Thyroid gland (tissue), 4 donors: ENCODE measurements around the gene GABARAPL2. TPM values are rescaled to one million over a fixed set of nuclear protein-coding genes. Genes with fewer than 3 reads are reported as not detected.
A peak's percentile ranks its signal among the peaks of the same experiment; 100 is the strongest.

Experiments used
- DNase-seq, 2 donors: peaks; one replicate each; pipeline ENCODE4 v3.0.0-alpha.2; 2019
- H3K27ac ChIP-seq, 3 donors: fragments of 200-600 bp; sonication (generic); 1 replicate in 2 of 3; 2 replicates in 1 of 3; pipeline ENCODE4 v1.5.1; 2016 to 2019; ENCODE audit warnings: mild to moderate bottlenecking in 1 of 3, moderate library complexity in 1 of 3
- H3K27me3 ChIP-seq: fragments of 200-600 bp; sonication (generic); one replicate; pipeline ENCODE4 v1.5.1; 2019
- H3K36me3 ChIP-seq, 2 donors: fragments of 200-600 bp; sonication (generic); one replicate each; pipeline ENCODE4 v1.5.1; 2016 to 2019
- H3K4me1 ChIP-seq, 2 donors: fragments of 200-600 bp; sonication (generic); one replicate each; pipeline ENCODE4 v1.5.1; 2017 to 2019
- H3K4me3 ChIP-seq, 3 donors: fragments of 200-600 bp; sonication (generic); replicated peaks in 1 of 3; 1 replicate in 2 of 3; 2 replicates in 1 of 3; pipeline ENCODE4 v1.5.1; 2016; ENCODE audit warnings: mild to moderate bottlenecking in 1 of 3
- H3K9me3 ChIP-seq: fragments of 200-600 bp; sonication (generic); one replicate; pipeline ENCODE4 v1.5.1; 2017
- CTCF ChIP-seq, 6 experiments: fragments of 200-600 bp in 3 of 6; fragments of 450-650 bp in 3 of 6; sonication (generic) in 3 of 6; IDR thresholded peaks; one replicate each; pipeline ENCODE4 v1.5.1; 2016 to 2019; ENCODE audit warnings: antibody characterized with exemption in 6 of 6, mild to moderate bottlenecking in 2 of 6, inconsistent platforms in 1 of 6, moderate library complexity in 1 of 6
- POLR2A ChIP-seq, 2 donors: fragments of 450-650 bp; IDR thresholded peaks; one replicate each; pipeline ENCODE4 v1.6.1; 2017; ENCODE audit warnings: antibody characterized with exemption in 2 of 2, mild to moderate bottlenecking in 2 of 2, moderate library complexity in 1 of 2
- WGBS, 2 donors: methylation state at CpG; one replicate each; pipeline ENCODE4 v1.1.5; 2017; 5-methylcytosine and 5-hydroxymethylcytosine counted together
- intact Hi-C: fragments of 100-400 bp; cut with DNase I; formaldehyde crosslinking; loops from one replicate; pipeline ENCODE4 v1.15.1; 2023
- total RNA-seq, 4 donors: library from RNA; depleted of rRNA; stranded (reverse); fragments of >200 nt; gene quantifications; one replicate each; pipeline ENCODE4 v1.2.3, GENCODE V29; 2016

GABARAPL2 gene
- total RNA-seq, 4 donors from 2014 or later: 75.3 to 223 (median 122) TPM

- intact Hi-C loops: loop anchor here (5.0 to 10.0 kb wide), 2 partner anchors 68 to 84 kb away; no protein-coding TSS in a partner anchor
- Histone ChIP-seq H3K4me3 (no peak overlapping the region), H3K36me3 (no peaks in the 10 kb centered on the region), H3K9me3 (no peaks in the 10 kb centered on the region), H3K27me3 (no peaks in the 10 kb centered on the region), H3K4me1 (peaks cover 0 to 6% of the 10 kb centered on the region in 2 donors), H3K27ac (no peak overlapping the region)
- 43 to 64% methylated on average over 2 of the region's 2 CpGs for WGBS, 2 donors
- no peak for TF ChIP-seq POLR2A (IDR thresholded peaks at IDR 0.05)
- TF ChIP-seq CTCF (IDR thresholded peaks at IDR 0.05): no peak
- no peak for DNase-seq
These were observed 7.3 kb upstream of the GABARAPL2 start for GRCh38 chr16:75558846-75559401.

GRCh38 chr16:75559564-75560372 is 6.4 kb upstream of the GABARAPL2 start:
- peak in 1 of 2 donors; percentile 4 for DNase-seq
- TF ChIP-seq CTCF (IDR thresholded peaks at IDR 0.05) (no peak), POLR2A (IDR thresholded peaks at IDR 0.05) (no peak)
- intact Hi-C loops: loop anchor here (5.0 to 10.0 kb wide), 3 partner anchors 45 to 85 kb away; no protein-coding TSS in a partner anchor
- H3K27me3 ChIP-seq: no peaks in the 10 kb centered on the region
- no peak overlapping the region for H3K27ac ChIP-seq
- no peaks in the 10 kb centered on the region for H3K36me3 ChIP-seq
- no peaks in the 10 kb centered on the region for H3K9me3 ChIP-seq
- no peak overlapping the region for H3K4me3 ChIP-seq
- 53 to 55% methylated on average over 10 of the region's 10 CpGs for WGBS, 2 donors
- peaks cover 0 to 6% of the 10 kb centered on the region in 2 donors for H3K4me1 ChIP-seq

- no peak for DNase-seq
- 21 to 24% methylated on average over 15 of the region's 15 CpGs for WGBS, 2 donors
- H3K9me3 ChIP-seq: no peaks in the 10 kb centered on the region
- TF ChIP-seq POLR2A (IDR thresholded peaks at IDR 0.05): no peak
- TF ChIP-seq CTCF (IDR thresholded peaks at IDR 0.05): no peak
- H3K4me1 ChIP-seq: peaks cover 15 to 21% of the 10 kb centered on the region in 2 donors
- H3K36me3 ChIP-seq: peaks cover 14 to 23% of the 10 kb centered on the region in 2 donors
- peak overlapping the region in 1 of 3 donors; percentile 64 for H3K27ac ChIP-seq
- intact Hi-C loops: loop anchor here (10.0 kb wide), 1 partner anchor 51 kb away; no protein-coding TSS in a partner anchor
- H3K27me3 ChIP-seq: no peaks in the 10 kb centered on the region
- peak overlapping the region; percentile 62 to 90 (median 77) for H3K4me3 ChIP-seq
These were observed 539 bp upstream of the GABARAPL2 start for GRCh38 chr16:75565640-75566039.

- intact Hi-C loops: loop anchor here (10.0 kb wide), 1 partner anchor 52 kb away; no protein-coding TSS in a partner anchor
- H3K36me3 ChIP-seq: peaks cover 22 to 23% of the 10 kb centered on the region in 2 donors
- H3K9me3 ChIP-seq: no peaks in the 10 kb centered on the region
- 4 to 8% methylated on average over 2 to 22 of the region's 32 CpGs for WGBS, 2 donors
- H3K4me3 ChIP-seq: peak overlapping the region; percentile 62 to 90 (median 77)
- H3K4me1 ChIP-seq: peaks cover 15 to 21% of the 10 kb centered on the region in 2 donors
- no peaks in the 10 kb centered on the region for H3K27me3 ChIP-seq
- peak overlapping the region in 2 of 3 donors; percentile 61 to 64 for H3K27ac ChIP-seq
- peak; percentile 13 to 23 for DNase-seq
- TF ChIP-seq CTCF (IDR thresholded peaks at IDR 0.05) (no peak), POLR2A (IDR thresholded peaks at IDR 0.05) (no peak)
These were observed 628 bp downstream of the GABARAPL2 start for GRCh38 chr16:75566758-75567255.
